Measurements from ENCODE around the gene UGT1A9.

DNA sequence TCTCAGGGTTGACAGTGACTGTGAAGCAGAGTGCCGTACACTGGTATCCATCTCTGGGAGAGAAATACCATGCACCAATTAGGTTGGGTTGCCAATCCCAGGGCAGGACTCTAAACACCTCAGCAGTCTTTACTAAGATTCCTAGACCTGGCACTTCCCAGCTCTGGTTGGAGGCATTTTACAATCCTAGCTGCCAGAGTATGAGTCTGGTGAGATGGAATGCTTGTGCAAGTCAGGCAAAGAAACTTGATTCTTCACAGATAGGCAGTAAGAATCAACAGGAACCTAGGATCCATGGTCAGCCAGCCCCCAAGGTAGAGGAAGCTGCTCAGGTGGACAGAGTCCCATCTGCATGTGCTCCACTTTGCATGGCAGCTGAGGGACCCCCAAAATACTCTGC, 35.0 kb downstream of the UGT1A9 start:
- TF ChIP-seq, protein P1, sequence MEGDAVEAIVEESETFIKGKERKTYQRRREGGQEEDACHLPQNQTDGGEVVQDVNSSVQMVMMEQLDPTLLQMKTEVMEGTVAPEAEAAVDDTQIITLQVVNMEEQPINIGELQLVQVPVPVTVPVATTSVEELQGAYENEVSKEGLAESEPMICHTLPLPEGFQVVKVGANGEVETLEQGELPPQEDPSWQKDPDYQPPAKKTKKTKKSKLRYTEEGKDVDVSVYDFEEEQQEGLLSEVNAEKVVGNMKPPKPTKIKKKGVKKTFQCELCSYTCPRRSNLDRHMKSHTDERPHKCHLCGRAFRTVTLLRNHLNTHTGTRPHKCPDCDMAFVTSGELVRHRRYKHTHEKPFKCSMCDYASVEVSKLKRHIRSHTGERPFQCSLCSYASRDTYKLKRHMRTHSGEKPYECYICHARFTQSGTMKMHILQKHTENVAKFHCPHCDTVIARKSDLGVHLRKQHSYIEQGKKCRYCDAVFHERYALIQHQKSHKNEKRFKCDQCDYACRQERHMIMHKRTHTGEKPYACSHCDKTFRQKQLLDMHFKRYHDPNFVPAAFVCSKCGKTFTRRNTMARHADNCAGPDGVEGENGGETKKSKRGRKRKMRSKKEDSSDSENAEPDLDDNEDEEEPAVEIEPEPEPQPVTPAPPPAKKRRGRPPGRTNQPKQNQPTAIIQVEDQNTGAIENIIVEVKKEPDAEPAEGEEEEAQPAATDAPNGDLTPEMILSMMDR (conservative IDR thresholded peaks at IDR 0.05) = no peak
- TF ChIP-seq EZH2 (IDR thresholded peaks at IDR 0.05; ENCODE audit: low read depth) = no peak

Data from PC-9 (cell line).